ENCODE measurements around the gene DHRS9.
A peak's percentile ranks its signal among the peaks of the same experiment; 100 is the strongest.
"Not testable (repeated sequence)": the region's sequence is repeated elsewhere in the genome, so short reads cannot be mapped to it uniquely, and the experiment has no call there.

Gene DHRS9

DNA sequence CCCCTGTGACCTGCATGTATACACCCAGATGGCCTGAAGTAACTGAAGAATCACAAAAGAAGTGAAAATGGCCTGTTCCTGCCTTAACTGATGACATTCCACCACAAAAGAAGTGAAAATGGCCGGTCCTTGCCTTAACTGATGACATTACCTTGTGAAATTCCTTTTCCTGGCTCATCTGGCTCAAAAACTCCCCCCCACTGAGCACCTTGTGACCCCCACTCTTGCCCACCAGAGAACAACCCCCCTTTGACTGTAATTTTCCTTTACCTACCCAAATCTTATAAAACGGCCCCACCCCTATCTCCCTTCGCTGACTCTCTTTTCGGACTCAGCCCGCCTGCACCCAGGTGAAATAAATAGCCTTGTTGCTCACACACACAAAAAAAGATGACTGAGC is 67.1 kb downstream of the DHRS9 start:
- not testable (repeated sequence) for DNase-seq (ENCODE audit: low spot score)

DNA sequence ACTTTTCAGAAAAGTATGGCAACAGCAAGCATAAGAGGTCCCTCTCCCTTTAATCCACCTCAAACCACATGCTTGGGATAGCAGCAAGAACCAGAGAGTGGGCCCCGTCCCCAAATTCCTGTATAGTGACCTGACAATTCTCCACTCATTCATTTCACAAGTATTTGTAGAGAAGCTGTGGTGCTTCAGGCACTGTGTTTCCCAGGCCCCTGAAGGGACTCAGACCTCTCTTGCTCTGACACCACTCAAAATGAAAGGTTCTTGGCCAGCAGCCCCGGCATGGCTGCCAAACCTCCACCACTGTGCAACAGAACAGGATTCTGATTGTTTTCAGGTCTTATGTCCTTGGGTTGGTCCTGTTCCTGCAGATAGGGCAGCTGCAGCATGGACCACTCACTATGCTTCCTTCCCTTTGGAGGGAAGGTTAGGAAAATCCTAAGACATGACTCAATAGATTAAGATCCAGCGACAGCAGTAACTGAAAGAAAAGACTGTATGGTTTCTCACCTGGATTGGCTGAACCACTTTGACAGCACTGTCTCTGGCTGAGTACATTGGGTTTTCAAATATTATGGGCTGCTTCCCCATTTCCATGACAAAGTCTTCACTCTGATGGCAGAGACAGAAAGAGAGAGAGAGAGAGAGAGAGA is 67.6 kb downstream of the DHRS9 start:
- no peak for DNase-seq (ENCODE audit: low spot score)

- DNase-seq (ENCODE audit: low spot score): no peak
Measured at GRCh38 chr2:169137924-169138323, 68.6 kb downstream of the DHRS9 start.

- no peak for DNase-seq (ENCODE audit: low spot score)
Measured at GRCh38 chr2:169139145-169139544, 69.8 kb downstream of the DHRS9 start.

GRCh38 chr2:169139993-169140767 is 70.8 kb downstream of the DHRS9 start:
- no peak for DNase-seq (ENCODE audit: low spot score)

- DNase-seq (ENCODE audit: low spot score): peak; percentile 50
Measured at GRCh38 chr2:169141713-169142352, 72.5 kb downstream of the DHRS9 start.

DNA sequence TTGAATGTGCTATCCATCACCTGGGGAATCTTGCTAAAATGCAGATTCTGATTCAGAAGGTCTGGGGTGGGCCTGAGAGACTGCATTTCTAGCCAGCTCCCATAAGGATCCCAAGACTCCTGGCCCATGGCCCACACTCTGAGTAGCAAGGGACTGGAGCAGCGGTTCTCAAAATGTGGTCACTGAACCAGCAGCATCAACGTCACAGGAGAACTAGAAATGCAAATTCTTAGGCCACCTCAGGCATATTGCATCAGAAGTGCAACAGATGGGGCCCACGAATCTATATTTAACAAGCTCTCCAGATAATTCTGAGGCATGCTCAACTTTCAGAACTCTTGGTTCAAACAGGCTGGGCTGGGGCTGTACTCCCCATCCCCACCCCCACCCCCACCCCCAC is 74.6 kb downstream of the DHRS9 start:
- DNase-seq (ENCODE audit: low spot score): no peak

Measured in COLO829 (cell line).